Osteoblast (primary cell): ENCODE results near the gene GNRH2. TPM values are rescaled to one million over a fixed set of nuclear protein-coding genes. Genes with fewer than 3 reads are reported as not detected.
"Not testable (repeated sequence)": the region's sequence is repeated elsewhere in the genome, so short reads cannot be mapped to it uniquely, and the experiment has no call there.

Source experiments
- DNase-seq: peaks from one replicate; pipeline ENCODE4 v3.0.0; 2011; ENCODE audit warnings: low spot score, mixed read lengths; ENCODE audit not compliant: insufficient read length; ENCODE audit errors: missing footprints
- H2AFZ ChIP-seq: 2 replicates; pipeline ENCODE4 v1.6.0; 2011; ENCODE audit warnings: mild to moderate bottlenecking, low read length
- H3K27ac ChIP-seq: 2 replicates; pipeline ENCODE4 v1.5.1; 2011; ENCODE audit warnings: mild to moderate bottlenecking, low read depth, low read length, moderate library complexity
- H3K27me3 ChIP-seq: 2 replicates; pipeline ENCODE4 v1.6.0; 2012; ENCODE audit warnings: mild to moderate bottlenecking, control low read depth, inconsistent platforms, low read length, moderate library complexity; ENCODE audit not compliant: insufficient read depth
- H3K36me3 ChIP-seq: 2 replicates; pipeline ENCODE4 v1.5.1; 2011; ENCODE audit warnings: mild to moderate bottlenecking, low read length, control low read depth, moderate library complexity; ENCODE audit not compliant: insufficient read depth
- H3K4me1 ChIP-seq: 2 replicates; pipeline ENCODE4 v1.5.1; 2011; ENCODE audit warnings: mild to moderate bottlenecking, low read length, control low read depth, moderate library complexity; ENCODE audit not compliant: insufficient read depth
- H3K4me2 ChIP-seq: 2 replicates; pipeline ENCODE4 v1.6.0; 2011; ENCODE audit warnings: mild to moderate bottlenecking, low read length; ENCODE audit not compliant: insufficient read depth
- H3K4me3 ChIP-seq: fragments of 200-600 bp; sonication (generic); 3 replicates; pipeline ENCODE4 v1.5.1; 2012; ENCODE audit warnings: mild to moderate bottlenecking, low read length, inconsistent platforms; ENCODE audit not compliant: insufficient read depth
- H3K79me2 ChIP-seq: 2 replicates; pipeline ENCODE4 v1.6.0; 2012; ENCODE audit warnings: mild to moderate bottlenecking, low read length, control low read depth, inconsistent platforms; ENCODE audit not compliant: insufficient read depth
- H3K9me3 ChIP-seq: 2 replicates; pipeline ENCODE4 v1.5.1; 2011; ENCODE audit warnings: low read depth, low read length, control low read depth
- H4K20me1 ChIP-seq: 2 replicates; pipeline ENCODE4 v1.6.0; 2012; ENCODE audit warnings: mild to moderate bottlenecking, low read length, control low read depth; ENCODE audit not compliant: insufficient read depth
- total RNA-seq: library from RNA; depleted of rRNA; stranded (reverse); fragments of >200 nt; gene quantifications from 2 replicates; pipeline ENCODE4 v1.2.3, GENCODE V29; 2012
- TF ChIP-seq, protein P1 (sequence below): IDR thresholded peaks from 2 replicates; pipeline ENCODE4 v1.5.1; 2011; ENCODE audit warnings: mild to moderate bottlenecking, low read depth, low read length, moderate library complexity; ENCODE audit errors: extremely low read depth

GNRH2 gene
- total RNA-seq, 1 donor = not detected

GRCh38 chr20:3071266-3071609, 27.8 kb downstream of the GNRH2 start:
- peak overlapping the region; percentile 54 for H3K4me3 ChIP-seq
- H4K20me1 ChIP-seq = no peaks in the 10 kb centered on the region
- no peak overlapping the region for H2AFZ ChIP-seq
- TF ChIP-seq, protein P1, sequence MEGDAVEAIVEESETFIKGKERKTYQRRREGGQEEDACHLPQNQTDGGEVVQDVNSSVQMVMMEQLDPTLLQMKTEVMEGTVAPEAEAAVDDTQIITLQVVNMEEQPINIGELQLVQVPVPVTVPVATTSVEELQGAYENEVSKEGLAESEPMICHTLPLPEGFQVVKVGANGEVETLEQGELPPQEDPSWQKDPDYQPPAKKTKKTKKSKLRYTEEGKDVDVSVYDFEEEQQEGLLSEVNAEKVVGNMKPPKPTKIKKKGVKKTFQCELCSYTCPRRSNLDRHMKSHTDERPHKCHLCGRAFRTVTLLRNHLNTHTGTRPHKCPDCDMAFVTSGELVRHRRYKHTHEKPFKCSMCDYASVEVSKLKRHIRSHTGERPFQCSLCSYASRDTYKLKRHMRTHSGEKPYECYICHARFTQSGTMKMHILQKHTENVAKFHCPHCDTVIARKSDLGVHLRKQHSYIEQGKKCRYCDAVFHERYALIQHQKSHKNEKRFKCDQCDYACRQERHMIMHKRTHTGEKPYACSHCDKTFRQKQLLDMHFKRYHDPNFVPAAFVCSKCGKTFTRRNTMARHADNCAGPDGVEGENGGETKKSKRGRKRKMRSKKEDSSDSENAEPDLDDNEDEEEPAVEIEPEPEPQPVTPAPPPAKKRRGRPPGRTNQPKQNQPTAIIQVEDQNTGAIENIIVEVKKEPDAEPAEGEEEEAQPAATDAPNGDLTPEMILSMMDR = no peak
- H3K79me2 ChIP-seq = no peaks in the 10 kb centered on the region
- H3K27ac ChIP-seq = no peak overlapping the region
- H3K4me2 ChIP-seq = peak overlapping the region; percentile 58
- DNase-seq = no peak
- H3K9me3 ChIP-seq = no peaks in the 10 kb centered on the region
- H3K4me1 ChIP-seq = peaks cover 8% of the 10 kb centered on the region
- H3K27me3 ChIP-seq = peaks cover 20% of the 10 kb centered on the region
- H3K36me3 ChIP-seq = no peaks in the 10 kb centered on the region

DNA sequence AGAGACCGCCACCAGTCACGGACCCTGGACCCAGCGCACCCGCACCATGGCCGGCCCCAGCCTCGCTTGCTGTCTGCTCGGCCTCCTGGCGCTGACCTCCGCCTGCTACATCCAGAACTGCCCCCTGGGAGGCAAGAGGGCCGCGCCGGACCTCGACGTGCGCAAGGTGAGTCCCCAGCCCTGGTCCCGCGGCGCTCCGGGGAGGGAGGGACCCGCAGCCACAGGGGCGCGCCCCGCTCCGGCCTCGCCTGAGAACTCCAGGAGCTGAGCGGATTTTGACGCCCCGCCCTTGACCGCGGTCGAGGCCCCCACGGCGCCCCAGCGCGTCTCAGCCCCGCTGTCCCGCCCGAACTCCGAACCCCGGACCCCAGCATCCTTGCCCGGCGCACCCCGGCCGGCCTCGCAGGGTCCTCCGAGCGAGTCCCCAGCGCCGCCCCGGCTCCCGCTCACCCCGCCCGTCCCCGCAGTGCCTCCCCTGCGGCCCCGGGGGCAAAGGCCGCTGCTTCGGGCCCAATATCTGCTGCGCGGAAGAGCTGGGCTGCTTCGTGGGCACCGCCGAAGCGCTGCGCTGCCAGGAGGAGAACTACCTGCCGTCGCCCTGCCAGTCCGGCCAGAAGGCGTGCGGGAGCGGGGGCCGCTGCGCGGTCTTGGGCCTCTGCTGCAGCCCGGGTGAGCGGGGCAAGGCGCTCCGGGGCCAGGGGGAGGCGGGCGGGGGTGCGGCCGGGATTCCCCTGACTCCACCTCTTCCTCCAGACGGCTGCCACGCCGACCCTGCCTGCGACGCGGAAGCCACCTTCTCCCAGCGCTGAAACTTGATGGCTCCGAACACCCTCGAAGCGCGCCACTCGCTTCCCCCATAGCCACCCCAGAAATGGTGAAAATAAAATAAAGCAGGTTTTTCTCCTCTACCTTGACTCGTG, 28.4 kb downstream of the GNRH2 start, which contains the start of gene OXT:
OXT (plus strand) TSS at position 11 of the 920 bp plus-strand sequence; CDS start at position 47, 36 bp downstream.
- no peaks in the 10 kb centered on the region for H3K79me2 ChIP-seq
- H2AFZ ChIP-seq = no peak within 1 kb of the TSS
- H3K27me3 ChIP-seq = peaks cover 20% of the 10 kb centered on the region
- no peak within 1 kb of the TSS for H3K27ac ChIP-seq
- H3K36me3 ChIP-seq = no peaks in the 10 kb centered on the region
- TF ChIP-seq, protein P1 = no peak
- H3K4me3 ChIP-seq = peak within 1 kb of the TSS; percentile 54
- no peak for DNase-seq
- no peaks in the 10 kb centered on the region for H3K9me3 ChIP-seq
- no peaks in the 10 kb centered on the region for H4K20me1 ChIP-seq
- peaks cover 5% of the 10 kb centered on the region for H3K4me1 ChIP-seq
- peak within 1 kb of the TSS; percentile 58 for H3K4me2 ChIP-seq

- Histone ChIP-seq H3K9me3 (no peaks in the 10 kb centered on the region), H3K4me3 (no peak overlapping the region), H3K4me2 (no peak overlapping the region), H3K4me1 (no peaks in the 10 kb centered on the region), H3K27ac (no peak overlapping the region), H4K20me1 (no peaks in the 10 kb centered on the region), H3K79me2 (no peaks in the 10 kb centered on the region), H2AFZ (no peak overlapping the region), H3K27me3 (peaks cover 20% of the 10 kb centered on the region), H3K36me3 (no peaks in the 10 kb centered on the region)
- no peak for DNase-seq
- TF ChIP-seq, protein P1 = no peak
Observed at GRCh38 chr20:3072530-3073250, 29.3 kb downstream of the GNRH2 start.

- not testable (repeated sequence) for H2AFZ ChIP-seq, H3K4me3 ChIP-seq, H4K20me1 ChIP-seq, H3K79me2 ChIP-seq, H3K36me3 ChIP-seq, H3K4me2 ChIP-seq, H3K27ac ChIP-seq, DNase-seq, H3K4me1 ChIP-seq, H3K9me3 ChIP-seq
- peaks cover 20% of the 10 kb centered on the region for H3K27me3 ChIP-seq
Observed at GRCh38 chr20:3073251-3073643, 29.8 kb downstream of the GNRH2 start.
